ENCODE data around the gene GPM6B.
"Not testable (repeated sequence)": the region's sequence is repeated elsewhere in the genome, so short reads cannot be mapped to it uniquely, and the experiment has no call there.

Gene GPM6B

DNA sequence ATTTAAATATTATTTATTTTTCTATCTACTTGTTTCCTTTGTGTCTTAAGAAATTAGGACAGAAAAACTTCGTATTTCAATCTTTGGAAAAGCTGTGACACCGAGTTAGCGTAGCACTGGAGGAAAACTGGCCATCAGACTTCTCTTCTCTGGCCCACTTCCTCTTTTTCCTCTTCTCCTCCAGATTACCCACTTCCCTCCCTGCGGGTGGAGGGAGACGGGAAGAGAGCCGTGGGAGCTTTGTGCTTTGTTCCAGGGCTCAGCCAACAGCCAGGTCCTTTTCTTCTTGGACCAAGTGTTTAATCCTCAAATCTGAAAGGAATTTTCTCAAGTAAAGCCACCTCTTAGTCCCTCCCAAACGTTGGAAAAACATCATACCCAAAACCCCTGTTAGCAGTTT, 52.6 kb downstream of the GPM6B start:
- DNase-seq = no peak

DNA sequence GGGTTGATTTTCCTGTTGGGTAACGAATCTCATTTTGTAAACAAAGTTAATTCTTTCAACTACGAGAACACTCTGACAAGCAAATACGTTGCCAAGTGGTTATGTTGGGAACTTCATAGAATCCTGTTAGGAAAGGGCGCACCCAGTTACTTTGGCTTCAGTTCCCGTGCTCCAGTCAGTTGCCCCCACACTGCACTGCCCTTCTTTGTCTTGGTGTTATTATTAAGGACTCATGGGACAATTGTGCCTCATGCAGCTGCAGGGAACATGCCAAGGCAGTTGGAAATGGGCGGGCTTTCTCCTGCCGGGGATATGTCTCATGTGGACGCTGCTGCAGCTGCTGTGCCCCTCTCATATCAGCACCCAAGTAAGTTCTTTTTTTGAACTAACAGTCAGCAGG, 53.4 kb downstream of the GPM6B start:
- no peak for DNase-seq

DNA sequence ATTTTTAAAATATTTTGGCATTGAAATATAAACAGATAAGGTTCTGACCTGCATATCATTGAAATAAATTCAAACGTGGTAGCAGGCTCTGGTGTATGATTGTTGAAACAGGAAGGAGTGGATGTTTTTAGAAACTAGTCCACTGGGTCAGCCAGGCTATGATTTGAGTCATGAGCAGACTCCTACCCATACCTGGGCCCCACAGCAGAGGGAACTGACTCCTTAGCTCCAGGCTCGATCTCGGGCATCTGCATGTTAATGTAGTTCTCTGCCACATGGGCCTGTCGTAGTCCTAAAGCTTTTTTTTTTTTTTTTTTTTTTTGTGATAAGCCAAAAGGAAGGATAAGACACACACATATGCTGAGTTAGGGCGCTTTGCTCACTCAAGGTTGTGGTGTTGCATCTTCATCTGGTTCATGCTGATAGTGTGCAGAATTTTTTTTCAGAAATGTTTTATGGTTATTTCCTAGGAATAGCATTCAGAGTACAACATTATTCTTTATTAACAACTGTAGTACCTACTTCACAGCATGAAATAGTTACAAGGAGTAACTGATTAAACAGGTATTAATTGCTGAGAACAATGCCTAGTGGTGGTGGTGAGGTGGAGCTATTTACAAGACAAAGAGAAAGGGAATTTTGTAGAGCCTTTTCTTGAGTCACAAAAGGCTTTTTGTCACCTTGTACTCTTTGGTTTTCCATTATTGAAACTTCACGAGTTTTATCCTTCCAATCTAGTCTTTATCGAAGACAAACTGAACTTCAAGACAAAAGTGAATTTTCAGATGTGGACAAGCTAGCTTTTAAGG, 55.1 kb downstream of the GPM6B start:
- DNase-seq = no peak

DNA sequence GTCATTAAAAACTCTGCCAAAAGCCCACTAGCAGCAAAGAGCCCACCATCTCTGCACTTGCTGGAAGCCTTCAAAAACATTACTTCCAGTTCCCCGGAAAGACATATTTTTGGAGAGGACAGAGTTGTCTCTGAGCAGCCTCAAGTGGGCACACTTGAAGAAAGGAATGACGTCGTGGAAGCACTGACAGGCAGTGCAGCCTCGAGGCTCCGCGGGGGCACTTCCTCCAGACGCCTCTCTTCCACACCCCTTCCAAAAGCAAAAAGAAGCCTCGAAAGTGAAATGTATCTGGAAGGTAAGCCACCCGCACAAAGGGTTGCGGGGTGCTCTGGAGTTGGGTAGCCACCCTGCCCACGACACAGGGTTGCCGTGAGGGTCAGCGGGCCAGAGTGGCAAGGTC, 56.5 kb downstream of the GPM6B start:
- DNase-seq = no peak

DNA sequence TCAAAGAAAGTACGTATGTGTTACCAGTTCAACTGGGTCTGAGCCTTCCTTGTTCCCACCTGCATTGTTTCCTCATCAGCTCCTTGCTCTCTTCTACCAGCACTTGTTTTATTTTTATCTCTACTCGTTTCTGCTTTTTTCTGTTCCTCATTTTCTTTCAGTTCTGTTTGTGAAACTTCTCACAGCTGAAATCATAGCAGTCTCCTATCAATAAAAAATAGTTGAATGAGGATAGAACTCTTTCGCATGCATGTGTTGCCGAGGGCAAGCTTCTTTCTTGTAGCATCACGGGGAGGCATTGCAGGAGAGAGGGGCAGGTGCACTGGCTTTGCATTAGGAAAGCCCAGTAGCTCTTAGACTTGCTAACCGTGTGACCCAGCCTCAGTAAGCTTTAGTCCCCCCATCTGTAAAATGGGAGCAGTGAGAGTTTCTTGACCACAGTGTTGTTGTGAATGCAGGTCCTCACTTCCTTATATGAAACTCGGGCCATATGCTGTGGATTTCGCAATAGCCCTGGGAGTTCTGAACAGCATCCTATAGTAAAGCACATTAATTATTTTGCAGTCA, 57.7 kb downstream of the GPM6B start:
- no peak for DNase-seq

DNA sequence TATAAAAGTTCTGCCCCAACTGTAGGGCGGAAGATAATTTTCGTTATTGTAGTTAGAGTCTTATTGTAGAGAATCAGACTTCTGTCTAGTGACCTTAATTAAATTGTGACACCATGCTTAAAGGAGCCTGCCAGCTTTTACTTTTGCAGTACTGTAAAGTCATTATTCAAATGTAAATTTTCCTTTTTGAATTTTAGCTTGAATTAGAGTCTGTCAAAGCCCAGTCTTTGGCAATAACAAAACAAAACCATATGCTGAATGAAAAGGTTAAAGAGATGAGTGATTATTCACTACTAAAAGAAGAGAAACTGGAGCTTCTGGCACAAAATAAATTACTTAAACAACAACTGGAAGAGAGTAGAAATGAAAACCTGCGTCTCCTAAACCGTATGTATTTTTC, 60.5 kb downstream of the GPM6B start:
- no peak for DNase-seq

DNA sequence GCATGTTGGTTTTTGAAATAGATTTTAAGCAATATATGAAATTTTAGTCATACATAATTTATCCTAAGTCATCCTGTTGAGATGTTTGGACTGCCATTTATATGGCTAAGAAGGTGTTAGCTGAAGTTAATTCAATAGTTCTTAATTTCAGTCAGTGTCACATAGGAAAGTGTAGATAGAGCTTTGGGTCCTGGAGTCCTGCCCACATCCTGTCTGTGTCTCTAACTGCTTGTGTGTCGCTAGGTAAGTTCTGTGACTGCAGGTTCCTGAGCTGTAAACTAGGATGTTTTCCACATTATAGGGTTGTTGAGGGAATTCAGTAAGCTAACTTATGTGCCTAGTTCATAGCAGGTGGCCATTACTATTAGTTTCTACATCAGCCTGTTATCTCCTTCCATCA, 61.6 kb downstream of the GPM6B start:
- no peak for DNase-seq

DNA sequence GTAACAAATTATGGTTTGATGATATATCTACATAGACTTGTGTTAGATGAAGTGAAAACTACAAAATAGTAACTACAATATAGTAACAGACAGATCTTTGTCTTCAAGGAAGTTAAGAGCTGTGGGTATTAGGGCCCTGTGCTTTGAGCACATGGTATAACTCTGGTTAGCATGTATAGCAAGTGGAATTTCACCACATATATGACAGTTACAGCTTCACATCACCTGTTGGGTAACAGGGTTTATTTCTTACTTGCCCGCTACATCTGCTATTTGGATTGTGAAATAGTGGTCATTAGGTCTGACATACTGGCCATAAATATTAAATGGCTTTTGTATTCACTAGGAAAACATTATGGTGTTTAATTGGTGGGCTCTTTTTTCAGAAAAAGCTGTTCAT, 62.1 kb downstream of the GPM6B start:
- no peak for DNase-seq

DNA sequence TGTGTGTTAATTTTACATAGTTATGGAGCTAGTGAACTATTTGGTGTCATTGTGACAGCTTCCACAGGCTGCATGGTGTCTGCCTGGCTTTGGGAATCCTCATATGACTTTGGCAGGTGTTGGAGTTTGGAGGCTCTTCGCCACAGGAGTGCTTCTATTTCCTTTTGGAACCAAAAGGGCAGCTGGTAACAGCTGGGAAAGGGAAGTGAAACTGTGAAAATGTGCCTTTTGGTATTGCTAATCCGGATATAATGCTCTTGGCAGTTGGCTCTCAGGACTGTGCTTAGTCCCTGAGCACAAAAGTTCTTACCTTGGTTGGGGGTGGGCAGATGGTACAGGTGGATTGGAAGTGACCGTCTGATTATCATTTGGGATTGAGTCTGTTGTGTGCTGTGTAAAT, 64.2 kb downstream of the GPM6B start:
- DNase-seq = no peak

DNA sequence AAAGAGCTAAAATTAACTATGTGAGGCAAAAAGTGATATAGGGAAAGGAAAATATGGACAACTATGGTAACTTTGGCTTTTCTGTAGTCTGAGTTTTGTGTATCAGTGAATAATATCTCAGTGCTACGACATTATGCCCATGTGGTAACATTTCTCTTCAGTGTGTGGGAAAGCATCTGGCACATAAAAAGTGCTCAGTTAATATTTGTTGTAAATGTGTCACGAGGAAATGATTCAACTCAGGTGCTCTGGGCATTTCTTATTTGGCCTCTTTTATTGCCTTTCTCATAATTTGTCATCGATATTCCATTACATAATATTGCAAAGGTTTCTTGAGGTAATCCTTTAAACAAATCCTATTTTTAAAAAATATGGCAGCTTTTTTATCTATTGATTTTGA, 64.8 kb downstream of the GPM6B start:
- DNase-seq = no peak

DNA sequence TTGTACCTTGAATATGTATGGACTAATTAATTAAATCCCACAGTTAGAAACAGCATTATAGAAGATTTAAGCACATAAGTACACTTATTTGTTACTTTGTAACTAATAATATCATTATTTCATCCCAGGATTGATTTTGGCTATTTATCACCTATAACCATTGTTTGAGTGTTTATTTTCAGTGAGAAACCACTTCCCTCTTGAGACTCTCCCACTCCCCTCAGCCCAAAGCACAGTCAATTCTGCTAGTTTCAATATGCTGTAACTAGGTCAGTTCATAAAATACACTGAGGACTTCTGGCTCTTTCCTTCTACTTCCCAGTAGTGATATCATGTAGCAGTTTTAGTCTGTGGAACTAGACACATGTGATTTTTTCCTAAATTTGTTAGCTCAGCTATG, 66.1 kb downstream of the GPM6B start:
- no peak for DNase-seq

DNA sequence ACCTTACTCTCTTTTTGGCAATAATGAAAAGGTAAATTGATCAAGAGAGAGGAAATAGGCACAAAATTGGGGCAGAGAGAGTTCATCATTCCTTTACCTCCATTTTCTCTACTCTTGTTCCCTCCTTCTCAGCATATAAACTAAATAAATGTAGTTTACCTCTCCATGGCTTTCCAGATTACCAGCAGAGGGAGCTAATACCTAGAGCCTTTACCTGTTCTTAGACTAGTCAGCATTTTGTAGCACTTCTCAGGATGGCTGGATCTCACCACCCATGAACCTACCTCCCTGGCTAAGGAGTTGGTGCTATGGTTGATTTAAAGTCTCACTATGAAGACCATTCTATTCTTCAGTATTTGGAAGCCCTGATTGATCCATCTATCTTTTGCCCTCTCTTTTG, 66.7 kb downstream of the GPM6B start:
- peak; percentile 1 for DNase-seq

DNA sequence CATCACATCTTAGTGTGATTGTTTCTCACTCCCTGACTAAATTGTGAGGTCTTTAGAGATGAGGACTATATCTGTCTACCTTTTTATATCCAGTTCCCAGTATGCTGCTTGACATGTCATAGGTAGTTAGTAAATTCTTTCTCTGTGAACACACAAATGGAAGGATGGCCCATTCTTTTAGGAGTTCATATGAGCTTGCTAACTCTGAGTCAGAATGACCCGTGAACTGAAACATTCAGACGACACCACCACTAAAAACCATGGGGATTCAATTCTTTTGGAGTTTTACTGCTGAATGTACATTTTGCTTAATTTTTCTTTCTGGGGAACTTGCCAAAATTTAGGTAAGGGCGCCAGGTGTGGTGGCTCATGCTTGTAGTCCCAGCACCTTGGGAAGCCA, 68.4 kb downstream of the GPM6B start:
- DNase-seq = no peak

DNA sequence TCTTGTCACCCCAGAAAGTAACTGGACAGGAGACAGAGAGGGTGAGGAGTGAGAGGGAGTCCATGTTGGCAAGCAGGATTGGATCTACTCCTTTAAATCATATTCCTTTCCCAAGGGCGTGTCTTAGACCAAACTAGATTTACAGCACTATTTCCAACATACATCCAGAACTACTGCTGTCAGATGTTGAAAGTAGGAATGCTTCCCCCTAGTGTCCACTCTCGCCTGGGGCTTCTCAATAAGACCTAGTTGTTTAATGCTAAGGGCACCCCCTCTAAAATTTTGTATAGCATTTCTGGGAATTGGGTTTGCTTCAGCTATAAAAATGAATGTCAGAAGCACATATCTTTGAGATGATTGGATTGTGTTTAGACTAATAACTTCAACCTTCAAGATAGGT, 69.1 kb downstream of the GPM6B start:
- DNase-seq = no peak

DNA sequence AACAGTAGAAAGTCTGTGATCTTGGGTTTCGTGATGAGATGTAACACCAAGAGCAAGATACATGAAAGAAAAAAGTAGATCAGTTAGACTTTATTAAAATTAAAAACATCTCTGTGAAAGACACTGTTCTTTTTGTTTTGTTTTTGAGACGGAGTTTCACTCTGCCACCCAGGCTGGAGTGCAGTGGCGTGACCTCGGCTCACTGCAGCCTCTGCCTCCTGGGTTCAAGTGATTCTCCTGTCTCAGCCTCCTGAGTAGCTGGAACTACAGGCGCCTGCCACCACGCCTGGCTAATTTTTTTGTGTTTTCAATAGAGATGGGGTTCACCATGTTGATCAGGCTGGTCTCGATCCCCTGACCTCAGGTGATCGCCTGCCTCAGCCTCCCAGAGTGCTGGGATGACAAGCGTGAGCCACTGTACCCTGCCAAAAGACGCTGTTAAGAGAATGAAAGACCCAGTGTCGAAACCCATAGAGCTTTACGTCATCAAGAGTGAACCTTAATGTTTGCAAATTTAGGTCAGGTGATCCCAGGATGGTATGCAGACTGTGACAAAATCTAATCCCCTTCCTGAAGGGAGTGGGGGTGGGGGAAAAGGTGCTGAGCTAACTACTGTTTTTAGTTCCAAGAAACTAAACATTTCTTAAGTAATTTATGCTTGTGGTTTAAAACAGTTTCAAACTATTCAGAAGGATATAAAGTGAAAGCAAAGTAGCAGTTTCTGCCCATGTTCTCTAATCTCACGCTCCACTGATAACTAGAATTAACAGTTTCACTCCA, 74.3 kb downstream of the GPM6B start:
- DNase-seq = no peak

DNA sequence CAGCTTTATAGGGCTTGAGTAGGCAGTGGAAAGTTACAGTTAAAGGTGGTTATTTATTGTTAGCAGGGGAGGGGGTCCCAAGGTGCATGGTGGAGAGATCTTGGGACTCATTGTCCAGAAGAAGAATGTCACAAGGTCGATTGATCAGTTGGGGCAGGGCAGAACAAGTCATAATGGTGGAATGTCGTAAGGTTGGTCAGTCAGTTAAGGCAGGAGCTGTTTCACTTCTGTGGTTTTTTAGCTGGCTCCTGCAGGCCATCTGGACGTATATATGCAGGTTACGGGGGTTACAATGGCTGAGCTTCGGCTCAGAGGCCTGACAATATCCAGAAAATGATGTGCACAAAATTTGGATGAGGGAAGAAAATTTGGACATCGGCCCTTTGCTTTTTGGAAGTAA, 75.2 kb downstream of the GPM6B start:
- no peak for DNase-seq

DNA sequence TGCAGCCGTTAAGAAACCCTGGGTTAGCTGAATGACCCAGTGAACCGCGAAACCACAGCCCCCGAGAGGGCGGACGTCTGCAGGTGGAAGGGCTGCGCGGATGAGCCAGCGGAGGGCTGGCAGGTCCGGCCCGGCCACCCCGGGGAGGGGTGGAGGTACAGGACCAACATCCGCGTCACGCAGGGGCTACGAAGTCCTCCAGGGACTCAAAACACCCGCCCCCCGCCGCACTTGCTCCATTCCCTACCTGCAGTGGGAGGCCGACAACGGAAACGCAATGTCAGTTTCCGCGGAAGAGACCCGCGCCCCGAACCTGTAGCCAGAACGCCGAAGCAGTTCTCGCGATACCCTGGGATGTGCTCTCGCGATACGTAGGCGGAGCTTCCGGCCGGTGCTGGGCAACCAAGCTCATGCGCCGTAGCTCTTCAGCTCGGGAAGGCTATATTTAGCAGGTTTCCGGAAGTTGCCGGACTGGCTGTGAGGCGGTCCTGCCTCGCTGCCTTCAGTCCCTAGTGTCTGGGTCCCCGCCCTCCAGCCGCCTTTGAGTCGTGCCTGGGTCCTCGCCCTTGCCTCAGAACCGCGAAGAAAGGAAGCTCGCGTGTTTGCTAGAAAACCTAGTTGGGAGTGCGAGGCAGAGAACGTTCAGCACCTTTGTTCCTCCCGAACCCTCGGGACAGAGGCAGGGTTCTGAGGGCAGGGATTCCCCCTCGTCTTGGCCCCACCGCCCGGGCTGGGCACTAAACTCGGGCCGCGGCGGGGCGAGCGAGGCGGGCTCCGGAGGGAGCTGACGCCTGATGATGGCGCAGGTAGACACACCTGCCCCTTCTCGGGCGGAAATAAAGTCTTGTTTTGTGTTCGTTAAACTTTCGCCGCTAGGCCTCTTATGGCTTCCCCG, 82.4 kb downstream of the GPM6B start, which contains the start of the genes OFD1 and TRAPPC2:
Gene OFD1 (plus strand): TSS at position 471 of the 895 bp plus-strand sequence. CDS start 324 bp downstream, at position 795.
Gene TRAPPC2 (minus strand): TSS at position 343 of the 895 bp plus-strand sequence. CDS start 14,657 bp downstream, outside the sequence.
- peak; percentile 79 for DNase-seq

DNA sequence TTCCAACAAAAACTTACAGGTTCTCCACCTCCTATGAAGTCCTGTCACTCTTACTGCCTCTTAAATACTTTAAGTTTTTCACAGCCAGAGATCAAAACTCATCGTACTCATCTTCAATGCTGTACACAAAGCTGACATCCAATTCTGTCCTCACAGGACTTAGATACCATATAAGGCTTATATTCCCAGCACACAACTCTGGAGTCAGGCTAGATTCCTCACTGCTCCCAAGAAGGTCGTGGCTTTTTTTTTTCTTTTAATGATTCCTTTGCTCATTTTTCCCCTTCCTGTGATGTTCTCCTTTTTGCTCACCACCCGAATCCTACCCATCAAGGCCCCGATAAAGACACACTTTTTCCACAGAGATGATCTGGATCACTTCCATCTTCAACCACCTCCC, 83.4 kb downstream of the GPM6B start:
- no peak for DNase-seq

DNA sequence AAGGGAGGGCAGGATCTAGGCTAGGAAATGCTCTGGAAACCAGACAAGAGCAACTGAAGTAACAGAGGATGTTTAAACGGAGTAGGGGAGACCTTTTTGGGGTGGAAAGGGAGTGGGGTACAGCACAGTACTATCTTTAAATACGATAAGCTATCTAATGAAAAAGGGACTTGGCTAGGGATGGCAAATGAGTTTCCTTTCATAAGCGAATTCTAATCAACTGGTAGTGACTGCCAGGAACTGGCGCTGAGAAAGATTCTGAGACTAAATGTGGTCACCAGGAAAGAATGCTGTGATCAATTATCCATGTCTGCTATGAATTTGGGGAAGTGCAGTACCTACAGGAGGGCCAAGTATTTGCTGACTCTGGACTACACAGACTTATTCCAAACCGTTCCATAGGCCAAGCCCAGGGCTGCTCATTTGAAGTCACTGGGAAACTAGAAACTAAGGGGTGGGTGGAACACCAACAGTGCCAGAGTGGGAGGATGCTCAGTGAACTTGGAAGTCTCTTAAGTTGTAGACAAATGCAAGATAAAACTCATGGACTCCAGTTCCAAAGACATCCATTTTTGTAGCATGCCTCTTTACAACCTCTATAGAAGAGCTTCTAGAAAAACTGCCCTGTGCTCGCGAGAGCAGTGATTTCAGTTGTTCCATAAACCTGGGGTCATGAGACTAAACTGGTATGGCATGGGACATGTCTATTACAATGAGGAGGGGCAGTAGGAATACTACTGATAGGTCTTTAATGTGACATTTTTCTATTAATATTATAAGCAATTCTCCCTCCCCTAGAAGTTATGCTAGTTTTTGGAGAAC, 84.4 kb downstream of the GPM6B start:
- DNase-seq = no peak

DNA sequence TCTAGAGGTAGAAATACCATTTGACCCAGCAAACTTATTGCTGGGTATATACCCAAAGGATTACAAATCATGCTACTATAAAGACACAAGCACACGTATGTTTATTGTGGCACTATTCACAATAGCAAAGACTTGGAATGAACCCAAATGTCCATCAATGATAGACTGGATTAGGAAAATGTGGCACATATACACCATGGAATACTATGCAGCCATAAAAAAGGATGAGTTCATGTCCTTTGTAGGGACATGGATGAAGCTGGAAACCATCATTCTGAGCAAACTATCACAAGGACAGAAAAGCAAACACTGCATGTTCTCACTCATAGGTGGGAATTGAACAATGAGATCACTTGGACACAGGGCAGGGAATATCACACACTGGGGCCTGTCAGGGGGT, 86.4 kb downstream of the GPM6B start:
- DNase-seq = not testable (repeated sequence)

DNA sequence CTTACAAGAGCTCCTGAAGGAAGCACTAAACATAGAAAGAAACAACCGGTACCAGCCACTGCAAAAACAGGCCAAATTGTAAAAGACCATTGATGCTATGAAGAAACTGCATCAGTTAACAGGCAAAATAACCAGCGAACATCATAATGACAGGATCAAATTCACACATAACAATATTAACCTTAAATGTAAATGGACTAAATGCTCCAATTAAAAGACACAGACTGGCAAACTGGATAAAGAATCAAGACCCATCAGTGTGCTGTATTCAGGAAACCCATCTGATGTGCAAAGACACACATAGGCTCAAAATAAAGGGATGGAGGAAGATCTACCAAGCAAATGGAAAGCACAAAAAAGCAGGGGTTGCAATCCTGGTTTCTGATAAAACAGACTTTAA, 90.3 kb downstream of the GPM6B start:
- not testable (repeated sequence) for DNase-seq

DNA sequence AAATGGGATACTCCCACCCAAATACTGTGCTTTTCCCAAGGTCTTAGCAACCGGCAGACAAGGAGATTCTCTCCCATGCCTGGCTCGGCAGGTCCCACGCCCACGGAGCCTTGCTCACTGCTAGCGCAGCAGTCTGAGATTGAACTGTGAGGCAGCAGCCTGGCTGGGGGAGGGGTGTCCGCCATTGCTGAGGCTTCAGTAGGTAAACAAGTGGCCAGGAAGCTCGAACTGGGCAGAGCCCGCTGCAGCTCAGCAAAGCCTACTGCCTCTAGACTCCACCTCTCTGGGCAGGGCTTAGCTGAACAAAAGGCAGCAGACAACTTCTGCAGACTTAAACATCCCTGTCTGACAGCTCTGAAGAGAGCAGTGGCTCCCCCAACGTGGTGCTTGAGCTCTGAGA, 92.0 kb downstream of the GPM6B start:
- not testable (repeated sequence) for DNase-seq

Measured in NCI-H2171 (cell line).